Mammary epithelial cell (primary cell): ENCODE results near the gene ARL14EPL.

Experiments
- CTCF ChIP-seq, 2 donors: IDR thresholded peaks in 1 of 2; conservative IDR thresholded peaks in 1 of 2; 2 replicates each; pipeline ENCODE4 v1.5.1; 2011 to 2012; ENCODE audit warnings: inconsistent platforms in 2 of 2, low read length in 2 of 2, mild to moderate bottlenecking in 2 of 2, control low read depth in 1 of 2, low read depth in 1 of 2; ENCODE audit not compliant: insufficient read depth in 1 of 2; ENCODE audit errors: extremely low read depth in 1 of 2
- EZH2 ChIP-seq: IDR thresholded peaks from 2 replicates; pipeline ENCODE4 v1.6.1; 2012; ENCODE audit warnings: low read length, inconsistent platforms, borderline replicate concordance

DNA sequence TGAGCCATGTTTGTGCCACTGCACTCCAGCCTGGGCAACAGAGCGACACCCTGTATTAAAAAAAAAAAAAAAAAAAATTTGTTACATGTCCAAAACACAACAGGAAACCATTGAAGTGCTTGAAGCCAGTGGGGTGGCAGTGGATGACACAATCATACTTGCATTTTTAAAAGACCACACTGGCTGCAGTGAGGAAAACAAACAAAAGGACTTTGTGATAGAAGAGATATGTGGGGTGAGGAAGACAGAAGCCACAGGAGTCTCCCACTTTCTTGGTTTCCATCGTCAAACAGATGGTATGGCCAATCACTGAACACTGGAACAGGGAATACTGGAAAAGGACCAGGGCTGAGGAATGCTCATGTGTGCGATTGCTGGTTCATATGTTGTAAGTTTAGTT is 31.7 kb downstream of the ARL14EPL start:
- no peak for TF ChIP-seq CTCF (conservative IDR thresholded peaks at IDR 0.05 in 1 of 2, IDR thresholded peaks at IDR 0.05 in 1 of 2; ENCODE audit: extremely low read depth in 1 of 2, insufficient read depth in 1 of 2, low read depth in 1 of 2, low read length in 2 of 2)
- TF ChIP-seq EZH2, result no peak
